ENCODE data around the gene CHRNB4. TPM values are rescaled to one million over a fixed set of nuclear protein-coding genes. Genes with fewer than 3 reads are reported as not detected.

CHRNB4 gene
- total RNA-seq, 4 donors from 2014 or later: 0.27 to 0.32 TPM; not detected in 2

DNA sequence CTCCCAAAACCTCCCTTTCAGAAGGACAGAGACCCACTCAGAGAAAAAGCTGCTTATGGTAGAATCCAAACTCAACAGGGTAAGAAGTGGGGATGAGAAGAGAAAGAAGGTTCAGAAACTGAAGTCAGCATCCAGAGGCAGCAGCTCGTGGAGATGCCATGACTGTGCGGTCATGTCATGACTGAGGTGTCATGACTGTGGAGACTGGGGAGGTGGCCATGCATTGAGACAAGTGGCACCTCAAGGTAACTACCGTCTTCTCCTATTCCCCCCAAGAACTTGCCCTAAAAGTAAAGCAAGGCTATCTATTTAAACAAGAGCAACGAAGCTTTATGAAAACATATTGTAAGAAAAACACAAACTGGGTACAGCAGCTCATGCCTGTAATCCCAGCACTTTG is 35.3 kb downstream of the CHRNB4 start:
- intact Hi-C loops (cut with DNase I; ENCODE audit: low total_unique reads) (no loop called here), in situ Hi-C loops (cut with MboI; ENCODE audit: low pct_ligation_motif_present in 1 of 4, low pct_unique_long_range_greater_than_20kb in 1 of 4, low sequenced_read_pairs in 3 of 4) (no loop called here)
- no peak overlapping the region for H3K27ac ChIP-seq
- TF ChIP-seq POLR2AphosphoS5 (IDR thresholded peaks at IDR 0.05): no peak
- no peak for TF ChIP-seq EP300 (IDR thresholded peaks at IDR 0.05; ENCODE audit: low read depth)
- TF ChIP-seq, protein P1, sequence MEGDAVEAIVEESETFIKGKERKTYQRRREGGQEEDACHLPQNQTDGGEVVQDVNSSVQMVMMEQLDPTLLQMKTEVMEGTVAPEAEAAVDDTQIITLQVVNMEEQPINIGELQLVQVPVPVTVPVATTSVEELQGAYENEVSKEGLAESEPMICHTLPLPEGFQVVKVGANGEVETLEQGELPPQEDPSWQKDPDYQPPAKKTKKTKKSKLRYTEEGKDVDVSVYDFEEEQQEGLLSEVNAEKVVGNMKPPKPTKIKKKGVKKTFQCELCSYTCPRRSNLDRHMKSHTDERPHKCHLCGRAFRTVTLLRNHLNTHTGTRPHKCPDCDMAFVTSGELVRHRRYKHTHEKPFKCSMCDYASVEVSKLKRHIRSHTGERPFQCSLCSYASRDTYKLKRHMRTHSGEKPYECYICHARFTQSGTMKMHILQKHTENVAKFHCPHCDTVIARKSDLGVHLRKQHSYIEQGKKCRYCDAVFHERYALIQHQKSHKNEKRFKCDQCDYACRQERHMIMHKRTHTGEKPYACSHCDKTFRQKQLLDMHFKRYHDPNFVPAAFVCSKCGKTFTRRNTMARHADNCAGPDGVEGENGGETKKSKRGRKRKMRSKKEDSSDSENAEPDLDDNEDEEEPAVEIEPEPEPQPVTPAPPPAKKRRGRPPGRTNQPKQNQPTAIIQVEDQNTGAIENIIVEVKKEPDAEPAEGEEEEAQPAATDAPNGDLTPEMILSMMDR (IDR thresholded peaks at IDR 0.05): no peak
- no peak for TF ChIP-seq POLR2A (IDR thresholded peaks at IDR 0.05)
- H3K4me3 ChIP-seq: no peak overlapping the region
- no peaks in the 10 kb centered on the region for H3K9me3 ChIP-seq
- no peak for DNase-seq
- H3K27me3 ChIP-seq: no peaks in the 10 kb centered on the region
- H3K36me3 ChIP-seq: no peaks in the 10 kb centered on the region
- 76 to 100% methylated on average over 1 to 4 of the region's 4 CpGs for WGBS, 2 donors (ENCODE audit: low coverage in 1 of 2)
- no peaks in the 10 kb centered on the region for H3K4me1 ChIP-seq

DNA sequence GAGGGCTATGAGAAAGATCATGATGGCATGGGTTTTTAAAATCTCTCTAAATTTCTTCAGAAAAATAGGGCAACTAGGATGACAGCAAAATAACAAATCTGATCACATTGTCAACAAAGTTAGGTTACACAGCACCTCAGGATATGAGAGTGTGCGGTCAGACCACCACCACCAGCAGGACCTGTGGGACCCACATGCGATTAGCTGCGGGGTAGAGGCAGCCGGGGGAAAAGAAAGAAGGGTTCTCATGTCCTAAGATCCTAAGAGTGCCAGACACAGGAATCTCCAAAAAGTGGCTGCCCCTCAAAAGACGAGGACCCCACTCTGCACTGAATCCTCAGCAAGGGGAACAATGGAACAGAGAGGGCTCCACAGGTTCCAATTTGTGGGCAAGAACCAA is 35.8 kb downstream of the CHRNB4 start:
- in situ Hi-C loops (cut with MboI; ENCODE audit: low pct_ligation_motif_present in 1 of 4, low pct_unique_long_range_greater_than_20kb in 1 of 4, low sequenced_read_pairs in 3 of 4): no loop called here
- Histone ChIP-seq H3K4me1 (no peaks in the 10 kb centered on the region), H3K36me3 (no peaks in the 10 kb centered on the region), H3K27ac (no peak overlapping the region), H3K27me3 (no peaks in the 10 kb centered on the region), H3K4me3 (no peak overlapping the region), H3K9me3 (no peaks in the 10 kb centered on the region)
- intact Hi-C loops (cut with DNase I; ENCODE audit: low total_unique reads): no loop called here
- 83 to 91% methylated on average over 4 to 5 of the region's 5 CpGs for WGBS, 2 donors (ENCODE audit: low coverage in 1 of 2)
- DNase-seq: no peak
- TF ChIP-seq, protein P1 (IDR thresholded peaks at IDR 0.05): no peak
- TF ChIP-seq POLR2AphosphoS5 (IDR thresholded peaks at IDR 0.05): no peak

DNA sequence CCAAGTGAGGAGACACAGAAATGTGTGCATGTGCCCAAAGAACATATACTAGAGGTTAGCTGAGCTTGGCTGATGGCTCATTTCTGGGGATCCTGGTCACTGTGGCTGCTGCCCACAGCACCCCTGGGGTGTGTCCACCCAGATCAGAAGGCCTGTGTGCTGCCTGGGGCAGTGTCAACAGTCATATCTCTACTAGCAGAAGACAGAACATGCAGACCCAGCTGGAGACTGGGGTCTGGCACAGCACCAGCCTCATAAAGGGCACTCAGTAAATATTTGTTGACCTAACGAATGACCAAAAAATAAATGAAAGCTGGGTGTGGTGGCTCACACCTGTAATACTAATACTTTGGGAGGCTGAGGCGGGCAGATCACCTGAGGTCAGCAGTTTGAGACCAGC is 36.6 kb downstream of the CHRNB4 start:
- intact Hi-C loops (cut with DNase I; ENCODE audit: low total_unique reads) (no loop called here), in situ Hi-C loops (cut with MboI; ENCODE audit: low pct_ligation_motif_present in 1 of 4, low pct_unique_long_range_greater_than_20kb in 1 of 4, low sequenced_read_pairs in 3 of 4) (no loop called here)
- Histone ChIP-seq H3K4me1 (no peaks in the 10 kb centered on the region), H3K27me3 (no peaks in the 10 kb centered on the region), H3K27ac (no peak overlapping the region), H3K4me3 (no peak overlapping the region), H3K9me3 (no peaks in the 10 kb centered on the region), H3K36me3 (no peaks in the 10 kb centered on the region)
- WGBS, 2 donors (ENCODE audit: low coverage in 1 of 2): 41 to 60% methylated on average over 1 to 2 of the region's 2 CpGs
- peak; percentile 20 for DNase-seq
- TF ChIP-seq EP300 (IDR thresholded peaks at IDR 0.05; ENCODE audit: low read depth) (no peak), POLR2A (IDR thresholded peaks at IDR 0.05) (no peak), POLR2AphosphoS5 (IDR thresholded peaks at IDR 0.05) (no peak)
- TF ChIP-seq, protein P1 (IDR thresholded peaks at IDR 0.05): no peak

DNA sequence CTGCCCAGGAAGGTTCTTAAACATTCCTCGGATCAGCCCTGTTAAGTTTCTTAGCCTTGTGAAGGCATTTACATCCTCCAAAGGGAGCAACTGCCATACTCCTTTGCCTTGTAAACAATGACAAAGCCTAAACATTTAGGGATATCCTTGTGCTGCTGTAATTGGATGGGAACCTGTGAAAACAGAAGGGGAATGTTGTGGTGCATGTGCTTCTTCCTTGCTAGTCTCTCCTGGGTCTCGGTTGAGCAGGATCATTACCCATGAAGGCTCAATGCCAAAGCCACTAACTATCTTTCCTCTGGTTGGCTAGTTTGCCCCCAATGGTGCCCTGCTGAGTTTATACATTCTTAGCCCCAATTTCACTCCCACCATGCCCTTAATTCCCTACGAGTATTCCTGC is 37.5 kb downstream of the CHRNB4 start:
- Histone ChIP-seq H3K9me3 (no peaks in the 10 kb centered on the region), H3K27ac (no peak overlapping the region), H3K4me3 (no peak overlapping the region), H3K36me3 (no peaks in the 10 kb centered on the region), H3K27me3 (no peaks in the 10 kb centered on the region), H3K4me1 (no peaks in the 10 kb centered on the region)
- intact Hi-C loops (cut with DNase I; ENCODE audit: low total_unique reads) (no loop called here), in situ Hi-C loops (cut with MboI; ENCODE audit: low pct_ligation_motif_present in 1 of 4, low pct_unique_long_range_greater_than_20kb in 1 of 4, low sequenced_read_pairs in 3 of 4) (no loop called here)
- no peak for DNase-seq
- 68% methylated on average over 3 of the region's 3 CpGs; no CpG with 5 or more reads in 1 of the 2 donors for WGBS, 2 donors (ENCODE audit: low coverage in 1 of 2)
- TF ChIP-seq POLR2AphosphoS5 (IDR thresholded peaks at IDR 0.05): no peak
- TF ChIP-seq POLR2A (IDR thresholded peaks at IDR 0.05): no peak
- TF ChIP-seq EP300 (IDR thresholded peaks at IDR 0.05; ENCODE audit: low read depth): no peak
- TF ChIP-seq, protein P1 (IDR thresholded peaks at IDR 0.05): no peak
